GM18870 (cell line): ENCODE results near the gene FAAH2.
"Not testable (repeated sequence)": the region's sequence is repeated elsewhere in the genome, so short reads cannot be mapped to it uniquely, and the experiment has no call there.

Experiments used
- ATAC-seq: cut with Tn5 transposase; IDR thresholded peaks from one replicate; pipeline ENCODE4 v1.9.1; 2021; ENCODE audit warnings: moderate library complexity; ENCODE audit not compliant: unreplicated experiment

The FAAH2 gene

DNA sequence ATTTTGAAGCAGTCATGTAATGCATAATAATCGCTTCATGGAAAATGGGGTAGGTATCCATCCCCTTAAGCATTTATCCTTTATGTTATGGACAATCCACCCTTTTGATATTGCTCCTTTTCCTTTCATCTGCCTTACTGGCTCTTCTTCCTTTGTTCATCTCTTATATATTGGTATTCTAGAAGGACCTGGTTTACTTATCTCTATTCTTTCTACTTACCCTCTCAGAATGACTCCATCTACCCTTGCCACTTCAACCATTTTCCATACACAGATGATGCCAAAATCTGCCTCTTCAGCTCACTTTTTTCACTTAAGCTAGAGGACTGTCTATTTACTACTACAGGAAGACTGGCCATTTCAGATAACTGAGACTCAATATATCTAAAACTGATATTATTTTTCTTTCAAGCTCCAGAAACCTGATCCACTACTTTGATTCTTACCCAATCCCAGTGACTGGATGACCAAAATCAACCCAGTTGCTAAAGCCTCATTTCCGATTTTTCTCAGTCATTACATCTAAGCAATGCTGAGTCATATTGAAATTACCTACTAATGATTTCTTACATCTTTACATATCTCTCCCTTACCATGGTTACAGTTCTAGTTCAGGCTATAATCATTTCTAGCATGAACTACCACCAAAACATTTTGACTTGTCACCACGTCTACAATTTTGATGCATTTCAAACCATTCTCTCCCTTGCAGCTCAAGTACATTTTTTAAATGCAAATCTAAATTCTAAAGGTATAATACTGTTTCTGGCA lies 93.7 kb downstream of the FAAH2 start:
- ATAC-seq = peak; percentile 80

DNA sequence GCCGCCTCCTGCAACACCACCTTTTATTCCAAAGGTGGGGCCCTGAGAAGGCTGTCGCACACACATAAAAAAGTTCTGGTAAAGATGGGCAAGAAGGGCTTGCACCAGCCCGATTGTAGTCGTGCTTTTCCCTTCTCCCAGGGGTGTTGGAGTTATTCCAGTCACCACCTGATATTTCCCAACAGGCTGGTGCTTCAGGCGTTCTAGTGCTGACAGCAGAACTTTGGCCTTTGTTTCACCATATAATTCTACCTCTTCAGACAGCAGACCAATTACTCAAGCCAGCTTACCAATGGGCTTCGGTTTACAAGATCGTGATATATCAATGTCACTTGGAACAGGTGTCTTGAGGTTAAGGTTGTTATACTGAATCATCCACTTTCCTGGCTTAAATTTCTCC lies 107.7 kb downstream of the FAAH2 start:
- not testable (repeated sequence) for ATAC-seq

DNA sequence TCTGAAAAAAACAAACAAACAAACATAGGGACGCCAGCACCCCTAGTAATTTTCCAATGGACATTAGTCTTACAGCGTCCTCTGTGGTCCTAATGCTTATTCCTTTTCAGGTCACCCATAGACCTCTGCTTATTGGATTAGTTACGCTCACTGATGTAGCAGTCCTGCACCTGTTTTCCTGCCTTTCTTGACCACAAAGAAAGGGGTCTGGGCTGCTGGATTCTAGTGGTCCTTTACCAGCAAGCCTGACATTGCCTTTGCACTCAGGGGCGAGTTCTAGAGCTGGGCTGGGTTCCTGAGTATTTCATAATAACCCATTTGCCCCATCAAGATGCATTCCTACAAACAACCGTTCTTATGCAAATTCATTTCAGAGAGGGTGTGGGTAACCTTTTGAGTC lies 116.7 kb downstream of the FAAH2 start:
- ATAC-seq = not testable (repeated sequence)

DNA sequence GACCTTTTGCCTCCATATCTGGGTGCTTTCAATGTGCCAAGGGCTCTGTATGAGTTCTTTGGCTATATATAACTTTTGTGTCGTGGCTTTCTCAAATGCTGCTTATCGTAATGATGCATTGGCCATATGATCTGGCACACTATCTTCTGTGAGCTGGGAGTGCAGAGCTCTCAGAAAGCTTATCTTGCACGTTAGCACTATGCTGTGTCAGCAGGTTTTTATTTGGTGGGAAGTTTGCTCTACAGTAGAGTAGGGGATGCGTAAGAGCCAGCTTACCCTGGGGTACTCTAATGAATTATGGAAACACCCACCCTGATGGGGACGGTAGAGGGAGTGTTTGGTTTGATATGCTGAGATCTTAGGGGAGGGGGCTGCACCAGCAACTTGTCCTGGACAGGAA lies 119.6 kb downstream of the FAAH2 start:
- no peak for ATAC-seq

DNA sequence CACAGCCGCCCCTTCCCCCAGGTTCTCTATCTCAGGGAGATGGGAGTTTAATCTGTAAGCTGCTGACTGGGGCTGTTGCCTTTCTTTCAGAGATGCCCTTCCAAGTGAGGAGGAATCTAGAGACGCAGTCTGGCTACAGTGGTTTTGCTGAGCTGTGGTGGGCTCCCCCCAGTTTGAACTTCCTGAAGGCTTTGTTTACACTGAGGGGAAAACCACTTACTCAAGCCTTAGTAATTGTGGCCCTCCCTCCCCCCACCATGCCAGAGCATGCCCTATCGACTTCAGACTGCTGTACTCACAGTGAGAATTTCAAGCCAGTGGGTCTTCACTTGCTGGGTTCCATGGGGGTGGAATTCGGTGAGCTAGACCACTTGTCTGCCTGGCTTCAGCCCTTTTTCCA lies 131.3 kb downstream of the FAAH2 start:
- ATAC-seq = no peak

DNA sequence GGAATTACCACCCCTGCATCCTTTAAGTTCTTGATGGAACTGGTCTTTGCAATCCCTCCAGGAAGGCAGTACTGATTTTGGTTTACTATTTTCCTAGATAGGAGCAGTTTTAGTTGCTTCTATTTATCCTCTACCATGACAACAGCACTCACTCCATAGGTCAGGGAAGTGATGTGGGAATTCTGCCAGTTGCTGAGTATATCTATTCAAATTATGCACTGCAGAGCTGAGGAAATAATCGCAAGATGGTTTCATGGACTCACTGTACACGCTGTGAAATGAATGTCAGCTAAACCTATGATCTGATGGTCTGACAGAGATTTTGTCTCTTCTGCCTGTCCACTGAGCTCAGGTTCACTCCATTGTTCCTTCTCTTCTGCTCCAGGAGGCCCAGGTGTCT lies 135.8 kb downstream of the FAAH2 start:
- ATAC-seq = no peak

DNA sequence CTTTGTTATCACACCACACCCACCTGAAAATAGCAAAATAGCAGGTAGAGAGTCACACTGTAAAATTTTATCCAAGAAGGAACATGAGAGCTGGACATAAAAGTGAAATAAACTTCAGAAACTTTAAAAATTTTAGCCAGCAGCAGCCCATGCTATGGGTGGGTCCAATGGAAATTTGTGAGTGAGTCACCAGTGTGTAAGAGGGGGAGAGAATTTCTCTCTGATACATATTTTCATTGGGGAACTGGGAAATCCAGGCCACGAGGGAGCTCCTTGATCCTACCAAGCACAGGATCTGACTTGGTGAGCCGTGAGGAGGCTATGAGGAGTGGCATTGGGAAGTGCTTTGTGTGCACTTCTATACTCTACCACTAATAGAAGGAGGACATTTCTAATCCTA lies 136.3 kb downstream of the FAAH2 start:
- ATAC-seq = no peak

DNA sequence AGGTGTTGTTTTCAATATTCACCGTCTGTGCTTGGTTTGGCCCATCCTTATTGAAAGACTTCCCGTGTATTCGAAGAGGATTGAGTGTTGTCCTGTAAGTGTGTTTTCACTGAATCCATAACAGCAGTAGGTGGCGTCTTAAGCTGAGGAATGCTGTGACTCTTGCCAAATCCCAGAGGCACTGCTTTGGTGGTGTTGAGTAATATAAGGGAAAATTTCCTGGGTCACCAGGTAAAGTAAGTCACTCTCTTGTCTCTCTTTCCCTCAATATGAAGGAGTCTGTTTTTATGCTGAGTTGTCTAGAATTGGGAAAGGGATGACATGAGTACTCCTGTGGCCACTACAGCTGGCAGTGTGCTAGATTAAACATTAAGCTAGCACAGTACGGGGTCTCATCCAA lies 158.6 kb downstream of the FAAH2 start:
- no peak for ATAC-seq

DNA sequence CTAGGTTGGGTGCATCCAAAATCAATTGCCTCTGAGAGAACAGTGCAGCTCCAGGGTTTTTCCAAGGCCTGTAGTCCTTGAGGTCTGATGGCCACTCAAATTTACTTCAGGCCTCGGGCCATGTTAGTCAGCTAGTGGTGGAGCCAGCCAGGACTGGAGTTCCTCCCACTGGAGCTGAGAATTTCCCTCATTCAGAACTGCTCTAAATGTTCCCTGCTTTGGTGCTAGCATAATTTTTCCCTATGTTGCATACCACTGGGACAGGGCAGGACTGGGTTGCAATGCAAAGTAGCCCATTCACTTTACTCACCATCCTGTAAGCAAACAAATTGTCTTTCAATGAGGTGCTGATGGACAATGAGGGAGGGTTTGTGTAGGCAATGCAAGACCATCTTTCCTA lies 159.3 kb downstream of the FAAH2 start:
- no peak for ATAC-seq

DNA sequence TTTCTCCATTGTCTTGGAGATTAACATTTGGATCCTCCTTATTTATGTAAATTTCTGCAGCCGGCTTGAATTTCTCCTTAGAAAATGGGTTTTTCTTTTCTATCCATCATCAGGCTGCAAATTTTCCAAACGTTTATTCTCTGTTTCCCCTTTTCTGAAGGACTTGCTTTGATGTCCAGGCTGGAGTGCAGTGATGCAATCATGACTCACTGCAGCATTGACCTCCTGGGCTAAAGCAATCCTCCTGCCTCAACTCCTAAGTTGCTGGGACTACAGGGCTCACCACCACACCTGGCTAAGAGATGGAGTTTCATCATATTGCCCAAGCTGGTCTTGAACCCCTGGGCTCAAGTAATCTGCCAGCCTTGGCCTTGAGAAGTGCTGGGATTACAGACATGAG lies 161.3 kb downstream of the FAAH2 start:
- ATAC-seq = no peak

DNA sequence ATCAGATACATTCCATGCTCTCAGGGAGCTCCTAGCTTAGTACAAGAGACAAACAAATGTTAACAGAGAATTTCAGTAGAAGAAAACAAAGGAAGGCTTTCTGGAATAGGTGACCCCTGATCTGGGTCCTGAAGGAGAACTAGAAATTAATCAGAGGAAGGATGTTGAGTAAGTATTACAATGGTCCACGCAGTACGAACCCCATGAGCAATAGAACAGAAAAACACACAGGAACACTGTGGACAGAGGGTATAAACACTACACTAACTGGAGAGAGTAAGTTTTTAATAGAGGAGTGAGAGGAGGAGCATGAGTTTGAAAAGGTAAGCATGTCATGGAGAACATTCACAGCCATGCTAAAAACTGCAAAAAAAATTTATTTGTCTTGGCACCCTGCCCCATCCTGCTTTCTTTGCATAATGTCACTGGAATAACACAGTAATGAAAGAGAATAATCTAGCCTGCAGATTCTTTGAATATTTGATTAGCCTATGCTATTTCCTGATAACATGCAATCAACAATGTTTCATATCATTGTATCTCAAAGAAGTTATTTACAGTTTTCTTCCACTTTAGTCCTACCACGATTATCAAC lies 165.0 kb downstream of the FAAH2 start:
- no peak for ATAC-seq

DNA sequence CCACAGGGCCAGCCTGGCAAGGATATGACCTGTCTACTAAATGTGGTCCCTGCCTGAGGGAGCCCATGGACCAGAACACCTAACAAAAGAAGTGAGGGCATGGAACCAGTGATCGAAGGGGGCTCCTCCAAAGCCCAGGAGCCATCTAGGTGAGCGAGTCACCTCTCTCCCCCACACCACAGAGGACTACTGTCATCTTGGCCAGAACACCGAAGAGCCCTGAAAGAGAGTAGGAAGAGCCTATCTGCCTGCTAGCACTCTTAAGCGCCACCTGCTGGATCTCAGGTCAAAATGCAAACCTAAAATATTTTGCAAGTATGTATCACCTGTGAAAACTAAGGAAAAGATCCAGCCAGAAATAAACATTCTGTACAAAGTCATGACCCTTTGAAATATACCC lies 167.4 kb downstream of the FAAH2 start:
- peak; percentile 70 for ATAC-seq

DNA sequence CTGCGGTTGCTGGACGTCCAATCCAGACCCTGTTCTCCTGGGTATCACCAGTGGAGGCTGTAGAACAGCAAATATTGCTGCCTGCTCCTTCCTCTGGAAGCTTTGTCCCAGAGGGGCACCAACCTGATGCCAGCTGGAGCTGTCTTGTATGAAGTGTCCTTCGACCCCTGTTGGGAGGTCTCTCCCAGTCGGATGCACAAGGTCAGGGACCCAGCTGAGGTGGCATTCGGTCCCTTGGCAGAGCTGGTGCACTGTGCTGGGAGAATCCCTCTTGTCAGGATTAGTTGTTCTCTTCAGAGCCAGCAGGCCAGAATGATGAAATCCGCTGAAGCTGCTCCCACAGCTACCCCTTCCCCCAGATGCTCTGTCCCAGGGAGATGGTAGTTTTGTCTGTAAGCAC lies 195.0 kb downstream of the FAAH2 start:
- no peak for ATAC-seq

DNA sequence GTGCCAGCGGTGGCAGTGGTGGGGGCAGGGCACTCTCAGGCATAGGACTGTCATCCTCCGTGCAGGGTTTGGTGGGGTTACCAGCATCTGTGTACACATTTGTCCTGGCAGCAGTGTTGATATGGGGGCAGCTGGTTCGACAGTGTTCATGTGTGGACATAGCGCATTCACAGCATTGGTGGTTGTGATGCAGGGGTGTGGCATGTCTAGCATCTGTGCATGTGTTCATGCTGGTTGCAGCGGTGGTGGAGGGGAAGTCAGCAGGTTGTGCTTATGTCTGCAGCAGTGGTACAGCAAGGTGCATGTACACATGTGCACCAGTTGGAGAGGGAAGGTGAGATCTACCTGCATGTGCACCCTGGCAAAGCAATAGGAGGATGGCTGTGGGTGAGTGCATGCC lies 230.0 kb downstream of the FAAH2 start:
- ATAC-seq = no peak

DNA sequence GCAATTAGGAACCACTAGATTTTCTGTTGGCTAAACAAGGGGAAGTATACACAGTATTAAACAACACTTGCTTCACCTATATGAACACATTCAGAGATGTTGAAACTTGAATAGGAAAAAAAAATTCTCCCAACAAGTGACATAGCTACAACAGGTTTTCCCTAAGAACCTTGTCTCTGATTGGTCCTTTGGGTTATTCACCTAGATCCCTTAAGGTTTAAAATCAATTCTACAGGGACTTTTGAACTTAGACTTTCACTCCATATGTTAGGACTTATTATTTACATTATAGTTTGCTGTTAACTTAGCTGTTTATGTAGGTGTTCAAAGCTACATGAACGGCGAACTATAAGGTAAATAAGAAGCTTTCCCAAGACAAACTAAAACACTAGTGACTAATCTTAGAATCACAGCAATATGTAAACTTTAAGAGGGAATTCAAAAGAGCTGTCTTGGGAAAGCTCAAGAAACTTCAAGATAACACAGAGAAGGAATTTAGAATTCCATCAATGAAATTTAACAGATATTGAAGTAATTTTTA lies 233.1 kb downstream of the FAAH2 start:
- ATAC-seq = no peak

DNA sequence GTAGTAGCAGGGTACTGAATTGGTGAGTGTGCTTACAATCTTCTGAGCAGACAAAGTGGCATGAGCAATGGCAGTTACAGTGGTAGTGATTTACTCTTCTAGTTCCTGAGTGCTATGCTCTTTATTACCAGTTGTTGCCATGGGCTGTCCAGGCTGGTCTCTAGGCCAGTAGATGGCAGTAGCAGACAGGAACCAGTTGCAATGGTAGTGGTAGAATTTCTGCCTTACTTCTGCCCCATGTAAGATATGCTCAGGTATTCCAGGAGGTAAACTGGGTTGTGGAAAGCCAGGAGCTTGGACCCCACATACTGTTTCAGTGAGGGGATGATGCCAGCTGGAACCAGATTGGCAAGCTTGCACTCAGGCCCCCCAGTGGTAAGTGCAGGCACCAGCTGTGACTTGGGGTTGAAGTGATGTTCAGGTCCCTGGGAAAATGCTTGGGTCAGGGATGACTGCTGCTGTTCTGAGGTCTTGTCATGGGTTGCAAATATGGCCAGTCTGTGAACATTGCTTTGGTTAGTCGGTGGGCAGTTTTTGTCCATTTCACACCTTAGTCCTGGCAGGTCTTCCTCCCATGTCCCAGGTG lies 242.3 kb downstream of the FAAH2 start:
- no peak for ATAC-seq
